WTC11 (cell line): ENCODE data around the gene TPCN2. TPM values are rescaled to one million over a fixed set of nuclear protein-coding genes. Genes with fewer than 3 reads are reported as not detected.

Experiments
- ATAC-seq: fragments of 200-7000 bp; cut with Tn5 transposase; 2 replicates; pipeline ENCODE4 v1.10.0; 2021; ENCODE audit warnings: mild to moderate bottlenecking, moderate library complexity
- CTCF ChIA-PET: fragments of 300-600 bp; sonication (Branson Sonifier 250); formaldehyde crosslinking; loops from one replicate; lab custom pipeline; 2021; ENCODE audit warnings: antibody characterized with exemption; lab: Charles Lee
- POLR2A ChIA-PET: fragments of 350-600 bp; sonication (Branson Sonifier 250); formaldehyde crosslinking; loops from one replicate; lab custom pipeline; 2021; ENCODE audit warnings: antibody characterized with exemption; lab: Charles Lee
- DNase-seq: peaks from one replicate; pipeline ENCODE4 v3.0.0; 2021; ENCODE audit warnings: low spot score
- H3K27ac Mint-ChIP-seq: 2 replicates; pipeline ENCODE4 v1.8.0; 2021; ENCODE audit warnings: mixed read lengths
- H3K27me3 Mint-ChIP-seq: 2 replicates; pipeline ENCODE4 v1.8.0; 2021; ENCODE audit warnings: low read depth, mild to moderate bottlenecking, moderate library complexity, mixed read lengths
- H3K36me3 Mint-ChIP-seq: 2 replicates; pipeline ENCODE4 v1.8.0; 2021; ENCODE audit warnings: mixed read lengths
- H3K4me1 Mint-ChIP-seq: 2 replicates; pipeline ENCODE4 v1.8.0; 2022; ENCODE audit warnings: mixed read lengths
- H3K4me3 Mint-ChIP-seq: 2 replicates; pipeline ENCODE4 v1.8.0; 2021; ENCODE audit warnings: mild to moderate bottlenecking, moderate library complexity, mixed read lengths
- H3K9me3 Mint-ChIP-seq: 2 replicates; pipeline ENCODE4 v1.8.0; 2021; ENCODE audit warnings: mixed read lengths
- ATF2 ChIP-seq: sonication (generic); formaldehyde crosslinking; IDR thresholded peaks from 2 replicates; pipeline ENCODE4 v1.8.1; 2022; ENCODE audit warnings: low read depth, missing genetic modification reagents, borderline replicate concordance
- EMX1 ChIP-seq: fragments of 250-450 bp; sonication (Bioruptor Pico); IDR thresholded peaks from 2 replicates; pipeline ENCODE4 v1.8.0; 2021; ENCODE audit warnings: mild to moderate bottlenecking
- ETV6 ChIP-seq: sonication (generic); formaldehyde crosslinking; IDR thresholded peaks from 2 replicates; pipeline ENCODE4 v1.8.1; 2022; ENCODE audit warnings: mild to moderate bottlenecking, missing genetic modification reagents
- FOXP4 ChIP-seq: sonication (generic); formaldehyde crosslinking; IDR thresholded peaks from 2 replicates; pipeline ENCODE4 v1.8.0; 2022; ENCODE audit warnings: mild to moderate bottlenecking, missing genetic modification reagents
- GTF2I ChIP-seq: fragments of 250-450 bp; sonication (Bioruptor Pico); conservative IDR thresholded peaks from 2 replicates; pipeline ENCODE4 v1.4.0; 2021; ENCODE audit warnings: mild to moderate bottlenecking
- IRF1 ChIP-seq: sonication (generic); formaldehyde crosslinking; IDR thresholded peaks from 2 replicates; pipeline ENCODE4 v1.8.0; 2023; ENCODE audit warnings: missing genetic modification reagents
- KAT7 ChIP-seq: sonication (generic); formaldehyde crosslinking; IDR thresholded peaks from 2 replicates; pipeline ENCODE4 v1.8.1; 2023; ENCODE audit warnings: missing genetic modification reagents, mild to moderate bottlenecking, borderline replicate concordance
- PREB ChIP-seq: sonication (generic); formaldehyde crosslinking; IDR thresholded peaks from 2 replicates; pipeline ENCODE4 v1.8.1; 2022; ENCODE audit warnings: mild to moderate bottlenecking, missing genetic modification reagents, moderate library complexity, borderline replicate concordance
- PRRX2 ChIP-seq: fragments of 250-450 bp; sonication (Bioruptor Pico); IDR thresholded peaks from 2 replicates; pipeline ENCODE4 v1.8.0; 2021; ENCODE audit warnings: mild to moderate bottlenecking
- TCF7 ChIP-seq: sonication (generic); formaldehyde crosslinking; IDR thresholded peaks from 2 replicates; pipeline ENCODE4 v1.8.0; 2022; ENCODE audit warnings: mild to moderate bottlenecking, low read depth, missing genetic modification reagents, moderate library complexity
- TEAD4 ChIP-seq: sonication (generic); formaldehyde crosslinking; IDR thresholded peaks from 2 replicates; pipeline ENCODE4 v1.8.0; 2022; ENCODE audit warnings: mild to moderate bottlenecking, missing genetic modification reagents
- TP53 ChIP-seq: sonication (generic); formaldehyde crosslinking; IDR thresholded peaks from 2 replicates; pipeline ENCODE4 v1.8.1; 2023; ENCODE audit warnings: mild to moderate bottlenecking, missing genetic modification reagents
- ZNF121 ChIP-seq: sonication (generic); formaldehyde crosslinking; IDR thresholded peaks from 2 replicates; pipeline ENCODE4 v1.8.0; 2023; ENCODE audit warnings: missing genetic modification reagents
- ZNF281 ChIP-seq: sonication (generic); formaldehyde crosslinking; IDR thresholded peaks from 2 replicates; pipeline ENCODE4 v1.8.0; 2023; ENCODE audit warnings: mild to moderate bottlenecking, missing genetic modification reagents
- ZNF396 ChIP-seq: fragments of 250-450 bp; sonication (Bioruptor Pico); IDR thresholded peaks from 2 replicates; pipeline ENCODE4 v1.8.0; 2021; ENCODE audit warnings: mild to moderate bottlenecking, moderate library complexity, borderline replicate concordance
- total RNA-seq: library from RNA; stranded (reverse); gene quantifications from 3 replicates; pipeline ENCODE4 v1.2.3, GENCODE V29; 2021
- TF ChIP-seq, protein P1 (sequence below): sonication (generic); formaldehyde crosslinking; IDR thresholded peaks from 2 replicates; pipeline ENCODE4 v1.8.0; 2023; ENCODE audit warnings: missing genetic modification reagents, mild to moderate bottlenecking, borderline replicate concordance
- TF ChIP-seq, protein P2 (sequence below): sonication (generic); formaldehyde crosslinking; IDR thresholded peaks from 2 replicates; pipeline ENCODE4 v1.8.0; 2022; ENCODE audit warnings: mild to moderate bottlenecking, missing genetic modification reagents

The TPCN2 gene
- total RNA-seq, 1 experiment from 2014 or later: 24.6 TPM

DNA sequence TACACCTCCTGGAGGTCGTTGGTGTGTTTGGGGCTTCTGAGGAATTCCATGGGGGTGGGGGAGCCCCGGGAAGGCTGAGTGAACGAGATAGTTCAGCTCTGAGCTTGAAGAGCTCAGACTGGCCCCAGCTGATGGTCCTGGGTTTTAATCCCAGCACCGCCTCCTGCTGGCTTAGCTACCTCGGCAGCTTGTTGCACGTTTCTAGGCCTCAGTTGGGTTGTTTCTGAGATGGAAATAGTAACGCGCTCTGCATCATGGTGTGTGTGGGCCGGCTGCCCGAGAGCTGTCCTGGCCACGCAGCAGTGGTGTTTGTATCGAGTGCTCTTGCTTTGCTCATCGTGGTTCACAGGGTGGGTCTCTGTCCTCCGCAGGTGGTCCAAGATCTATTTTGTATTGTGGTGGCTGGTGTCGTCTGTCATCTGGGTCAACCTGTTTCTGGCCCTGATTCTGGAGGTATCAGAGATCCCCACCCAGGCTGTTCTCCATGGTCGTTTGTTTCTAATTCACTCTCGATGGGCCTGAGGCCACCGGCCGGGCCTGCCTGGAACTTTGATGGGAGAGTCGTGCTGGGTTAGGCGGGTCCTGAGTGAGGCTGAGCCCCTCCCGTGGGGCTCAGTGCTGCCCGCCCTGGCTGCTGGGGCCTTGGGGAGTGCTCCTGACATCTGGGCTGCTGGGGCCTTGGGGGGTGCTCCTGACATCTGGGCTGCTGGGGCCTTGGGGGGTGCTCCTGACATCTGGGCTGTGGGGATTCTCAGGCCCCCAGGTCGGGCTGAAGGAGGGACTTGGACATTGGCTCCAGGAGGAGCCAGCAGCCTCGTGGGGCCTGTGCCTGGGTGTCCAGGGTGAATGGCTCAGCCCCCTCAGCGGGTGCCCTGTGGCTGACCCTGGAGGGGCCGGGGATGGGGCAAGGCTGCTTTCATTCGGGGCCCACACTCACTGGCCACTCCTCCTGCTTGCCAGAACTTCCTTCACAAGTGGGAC is 37.7 kb downstream of the TPCN2 start (continued):
- no peak for TF ChIP-seq IRF1 (CRISPR knock-in tag)
- no peak for TF ChIP-seq ZNF281 (CRISPR knock-in tag)
- TF ChIP-seq PRRX2 (CRISPR knock-in tag): no peak
- no peak for TF ChIP-seq TEAD4
- no peak for TF ChIP-seq TCF7 (CRISPR knock-in tag)
- TF ChIP-seq GTF2I: no peak
- no peak for TF ChIP-seq ATF2 (CRISPR knock-in tag)
- TF ChIP-seq, all 79 proteins: peak for 0

DNA sequence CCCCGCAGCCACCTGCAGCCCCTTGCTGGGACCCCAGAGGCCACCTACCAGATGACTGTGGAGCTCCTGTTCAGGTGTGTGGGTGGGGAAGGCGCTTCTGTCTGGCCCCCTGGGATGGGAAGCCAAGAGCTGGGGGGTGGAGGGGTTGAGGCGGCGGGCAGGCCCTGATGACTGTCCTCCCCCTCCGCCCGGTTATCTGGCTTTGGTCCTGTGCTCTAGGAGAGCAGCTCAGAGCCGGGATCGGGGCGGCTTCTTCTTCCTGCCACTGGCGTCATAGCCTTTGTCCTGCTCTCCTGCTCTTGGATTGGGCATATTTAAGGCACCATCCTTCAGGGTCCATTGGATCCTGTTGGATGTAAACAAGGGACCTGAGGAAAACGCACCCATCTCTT is 38.4 kb downstream of the TPCN2 start:
- Mint-ChIP-seq H3K4me3 (no peak overlapping the region), H3K27me3 (no peaks in the 10 kb centered on the region), H3K9me3 (no peaks in the 10 kb centered on the region; the same call in 1 of the 2 replicates), H3K27ac (no peak overlapping the region), H3K4me1 (peaks cover 2% of the 10 kb centered on the region; the same call in 1 of the 2 replicates), H3K36me3 (peaks cover 29% of the 10 kb centered on the region)
- ChIA-PET CTCF (interaction anchor here (1.2 to 2.5 kb wide), 5 partner anchors 14 to 136 kb away, joined by 3 to 14 read pairs (median 3); no protein-coding TSS in a partner anchor), POLR2A (no interaction called here)
- DNase-seq (no peak), ATAC-seq (no peak)
- TF ChIP-seq FOXP4 (CRISPR knock-in tag): no peak
- TF ChIP-seq ZNF121: no peak
- TF ChIP-seq, protein P1, sequence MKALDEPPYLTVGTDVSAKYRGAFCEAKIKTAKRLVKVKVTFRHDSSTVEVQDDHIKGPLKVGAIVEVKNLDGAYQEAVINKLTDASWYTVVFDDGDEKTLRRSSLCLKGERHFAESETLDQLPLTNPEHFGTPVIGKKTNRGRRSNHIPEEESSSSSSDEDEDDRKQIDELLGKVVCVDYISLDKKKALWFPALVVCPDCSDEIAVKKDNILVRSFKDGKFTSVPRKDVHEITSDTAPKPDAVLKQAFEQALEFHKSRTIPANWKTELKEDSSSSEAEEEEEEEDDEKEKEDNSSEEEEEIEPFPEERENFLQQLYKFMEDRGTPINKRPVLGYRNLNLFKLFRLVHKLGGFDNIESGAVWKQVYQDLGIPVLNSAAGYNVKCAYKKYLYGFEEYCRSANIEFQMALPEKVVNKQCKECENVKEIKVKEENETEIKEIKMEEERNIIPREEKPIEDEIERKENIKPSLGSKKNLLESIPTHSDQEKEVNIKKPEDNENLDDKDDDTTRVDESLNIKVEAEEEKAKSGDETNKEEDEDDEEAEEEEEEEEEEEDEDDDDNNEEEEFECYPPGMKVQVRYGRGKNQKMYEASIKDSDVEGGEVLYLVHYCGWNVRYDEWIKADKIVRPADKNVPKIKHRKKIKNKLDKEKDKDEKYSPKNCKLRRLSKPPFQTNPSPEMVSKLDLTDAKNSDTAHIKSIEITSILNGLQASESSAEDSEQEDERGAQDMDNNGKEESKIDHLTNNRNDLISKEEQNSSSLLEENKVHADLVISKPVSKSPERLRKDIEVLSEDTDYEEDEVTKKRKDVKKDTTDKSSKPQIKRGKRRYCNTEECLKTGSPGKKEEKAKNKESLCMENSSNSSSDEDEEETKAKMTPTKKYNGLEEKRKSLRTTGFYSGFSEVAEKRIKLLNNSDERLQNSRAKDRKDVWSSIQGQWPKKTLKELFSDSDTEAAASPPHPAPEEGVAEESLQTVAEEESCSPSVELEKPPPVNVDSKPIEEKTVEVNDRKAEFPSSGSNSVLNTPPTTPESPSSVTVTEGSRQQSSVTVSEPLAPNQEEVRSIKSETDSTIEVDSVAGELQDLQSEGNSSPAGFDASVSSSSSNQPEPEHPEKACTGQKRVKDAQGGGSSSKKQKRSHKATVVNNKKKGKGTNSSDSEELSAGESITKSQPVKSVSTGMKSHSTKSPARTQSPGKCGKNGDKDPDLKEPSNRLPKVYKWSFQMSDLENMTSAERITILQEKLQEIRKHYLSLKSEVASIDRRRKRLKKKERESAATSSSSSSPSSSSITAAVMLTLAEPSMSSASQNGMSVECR (CRISPR knock-in tag): no peak
- no peak for TF ChIP-seq PREB
- TF ChIP-seq GTF2I: no peak
- TF ChIP-seq TP53 (CRISPR knock-in tag): no peak
- no peak for TF ChIP-seq EMX1 (CRISPR knock-in tag)
- no peak for TF ChIP-seq ZNF396
- TF ChIP-seq, protein P2, sequence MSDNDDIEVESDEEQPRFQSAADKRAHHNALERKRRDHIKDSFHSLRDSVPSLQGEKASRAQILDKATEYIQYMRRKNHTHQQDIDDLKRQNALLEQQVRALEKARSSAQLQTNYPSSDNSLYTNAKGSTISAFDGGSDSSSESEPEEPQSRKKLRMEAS (CRISPR knock-in tag): no peak
- TF ChIP-seq ETV6: no peak
- TF ChIP-seq KAT7 (CRISPR knock-in tag): no peak
